A204.1 (cell line): Measurements from ENCODE around the gene RNF217.
"Not testable (repeated sequence)": the region's sequence is repeated elsewhere in the genome, so short reads cannot be mapped to it uniquely, and the experiment has no call there.

Source experiments
- FAIRE-seq: peaks from 2 replicates; lab custom pipeline; 2012; peaks lifted over from hg19 to GRCh38; lab: Jason Lieb, UNC

The RNF217 gene

DNA sequence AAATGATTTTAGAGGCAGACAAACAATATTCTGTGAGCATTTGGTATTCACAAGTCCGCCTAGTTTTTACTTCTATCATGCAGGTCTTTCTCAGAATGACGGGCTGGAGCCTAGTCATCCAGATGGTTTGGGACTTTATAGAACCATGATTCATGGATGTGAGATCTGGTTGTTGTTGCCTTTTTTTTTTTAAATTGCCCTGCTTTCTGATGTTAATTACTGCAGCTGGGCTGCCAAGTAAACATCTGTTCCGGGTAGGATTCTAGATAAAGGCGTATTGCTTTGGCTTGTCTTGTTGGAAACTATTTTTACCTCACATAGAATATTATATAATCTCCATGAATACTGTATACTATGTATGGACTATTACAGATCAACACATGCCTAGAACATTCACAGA, 58.1 kb downstream of the RNF217 start:
- no peak for FAIRE-seq

DNA sequence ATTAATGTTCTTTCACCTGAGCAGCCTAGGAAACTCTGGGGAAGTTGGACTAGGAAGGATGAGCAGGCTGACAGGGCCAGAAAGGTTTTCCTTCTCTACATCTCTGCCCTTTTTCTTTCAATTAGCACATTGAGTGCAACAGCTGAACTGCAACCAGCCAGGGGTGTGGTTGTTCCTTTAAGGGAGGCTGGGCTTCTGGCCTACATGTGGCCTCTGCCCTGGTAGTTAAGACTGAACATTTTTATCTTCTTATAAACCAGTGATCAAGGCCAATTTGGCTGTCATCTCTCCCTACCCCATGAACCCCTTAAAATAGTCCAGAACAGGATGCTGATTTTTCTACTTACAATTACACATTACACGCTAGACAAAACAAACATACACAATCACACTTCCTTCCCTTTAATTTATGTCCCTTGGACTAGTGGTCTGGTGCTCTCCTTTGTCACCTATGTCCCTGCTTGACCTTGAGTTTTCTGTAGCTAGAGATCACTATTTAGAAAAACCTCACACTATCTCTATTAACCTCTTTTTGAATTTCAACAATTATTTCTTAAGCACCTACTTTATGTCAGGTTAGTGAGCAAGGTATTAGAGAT, 60.3 kb downstream of the RNF217 start:
- FAIRE-seq: no peak

DNA sequence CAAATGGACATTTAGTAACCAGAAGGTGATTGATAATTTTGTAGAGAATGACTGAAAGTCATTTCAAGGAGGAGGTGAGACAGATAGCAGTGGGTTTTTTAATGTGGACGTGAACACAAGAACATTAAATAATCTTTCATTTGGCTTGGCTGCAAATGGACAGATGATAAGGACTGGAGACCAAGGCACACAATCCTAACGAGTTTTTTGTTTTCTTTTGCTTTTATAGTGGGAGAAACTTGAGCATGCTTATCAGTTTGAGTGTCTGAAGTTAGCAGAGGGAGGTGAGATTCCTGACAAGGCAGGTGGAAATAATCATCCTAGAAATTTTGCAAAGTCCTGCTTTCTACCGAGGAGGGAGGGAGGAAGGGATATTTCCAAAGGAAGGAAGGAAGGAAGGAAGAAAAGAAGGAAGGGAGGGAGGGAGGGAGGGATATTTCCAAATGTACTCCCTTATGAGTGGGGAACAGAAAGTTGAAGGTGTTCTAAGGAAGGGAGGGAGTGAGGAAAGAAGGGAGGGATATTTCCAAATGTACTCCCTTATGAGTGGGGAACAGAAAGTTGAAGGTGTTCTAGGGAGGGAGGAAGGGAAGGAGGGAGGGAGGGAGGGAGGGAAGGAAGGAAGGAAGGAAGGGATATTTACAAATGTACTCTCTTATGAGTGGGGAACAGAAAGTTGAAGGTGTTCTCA, 63.1 kb downstream of the RNF217 start:
- FAIRE-seq: no peak

DNA sequence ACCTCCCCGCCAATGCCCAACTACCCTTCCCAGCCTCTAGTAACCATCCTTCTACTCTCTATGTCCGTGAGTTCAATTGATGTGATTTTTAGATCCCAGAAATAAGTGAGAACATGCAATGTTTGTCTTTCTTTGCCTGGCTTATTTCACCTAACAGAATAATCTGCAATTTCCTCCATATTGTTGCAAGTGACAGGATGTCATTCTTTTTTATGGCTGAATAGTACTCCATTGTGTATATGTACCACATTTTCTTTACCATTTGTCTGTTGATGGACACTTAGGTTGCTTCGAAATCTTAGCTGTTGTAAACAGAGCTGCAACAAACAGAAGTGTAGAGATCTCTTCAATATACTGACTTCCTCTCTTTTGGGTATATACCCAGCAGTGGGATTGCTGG, 65.0 kb downstream of the RNF217 start:
- FAIRE-seq: no peak

DNA sequence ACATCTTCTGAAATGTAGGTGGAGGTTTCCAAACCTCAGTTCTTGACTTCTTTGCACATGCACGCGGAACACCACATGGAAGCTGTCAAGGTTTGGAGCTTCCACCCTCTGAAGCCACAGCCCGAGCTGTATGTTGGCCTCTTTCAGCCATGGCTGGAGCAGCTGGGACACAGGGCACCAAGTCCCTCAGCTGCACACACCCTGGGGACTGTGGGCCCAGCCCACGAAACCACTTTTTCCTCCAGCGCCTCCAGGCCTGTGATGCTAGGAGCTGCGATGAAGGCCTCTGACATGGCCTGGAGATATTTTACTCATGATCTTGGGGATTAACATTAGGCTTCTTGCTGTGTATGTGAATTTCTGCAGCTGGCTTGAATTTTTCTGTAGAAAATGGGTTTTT, 68.7 kb downstream of the RNF217 start:
- FAIRE-seq: no peak

DNA sequence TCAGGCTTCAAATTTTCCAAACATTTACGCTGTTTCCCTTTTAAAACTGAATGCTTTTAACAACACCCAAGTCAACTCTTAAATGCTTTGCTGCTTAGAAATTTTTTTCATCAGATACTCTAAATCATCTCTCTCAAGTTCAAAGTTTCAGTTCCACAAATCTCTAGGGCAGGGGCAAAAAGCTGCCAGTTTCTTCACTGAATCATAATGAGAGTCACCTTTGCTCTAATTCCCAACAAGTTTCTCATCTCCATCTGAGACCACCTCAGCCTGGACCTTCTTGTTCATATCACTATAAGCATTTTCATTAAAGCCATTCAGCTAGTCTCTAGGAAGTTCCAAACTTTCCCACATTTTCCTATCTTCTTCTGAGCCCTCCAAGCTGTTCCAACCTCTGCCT, 69.1 kb downstream of the RNF217 start:
- no peak for FAIRE-seq

DNA sequence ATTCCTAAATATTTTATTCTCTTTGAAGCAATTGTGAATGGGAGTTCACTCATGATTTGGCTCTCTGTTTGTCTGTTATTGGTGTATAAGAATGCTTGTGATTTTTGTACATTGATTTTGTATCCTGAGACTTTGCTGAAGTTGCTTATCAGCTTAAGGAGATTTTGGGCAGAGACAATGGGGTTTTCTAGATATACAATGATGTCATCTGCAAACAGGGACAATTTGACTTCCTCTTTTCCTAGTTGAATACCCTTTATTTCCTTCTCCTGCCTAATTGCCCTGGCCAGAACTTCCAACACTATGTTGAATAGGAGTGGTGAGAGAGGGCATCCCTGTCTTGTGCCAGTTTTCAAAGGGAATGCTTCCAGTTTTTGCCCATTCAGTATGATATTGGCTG, 72.7 kb downstream of the RNF217 start:
- not testable (repeated sequence) for FAIRE-seq

DNA sequence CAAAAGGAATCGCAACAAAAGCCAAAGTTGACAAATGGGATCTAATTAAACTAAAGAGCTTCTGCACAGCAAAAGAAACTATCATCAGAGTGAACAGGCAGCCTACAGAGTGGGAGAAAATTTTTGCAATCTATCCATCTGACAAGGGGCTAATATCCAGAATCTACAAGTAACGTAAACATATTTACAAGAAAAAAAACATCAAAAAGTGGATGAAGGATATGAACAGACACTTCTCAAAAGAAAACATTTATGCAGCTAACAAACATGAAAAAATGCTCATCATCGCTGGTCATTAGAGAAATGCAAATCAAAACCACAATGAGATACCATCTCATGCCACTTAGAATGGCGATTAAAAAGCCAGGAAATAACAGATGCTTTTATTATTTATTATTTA, 74.2 kb downstream of the RNF217 start:
- not testable (repeated sequence) for FAIRE-seq

DNA sequence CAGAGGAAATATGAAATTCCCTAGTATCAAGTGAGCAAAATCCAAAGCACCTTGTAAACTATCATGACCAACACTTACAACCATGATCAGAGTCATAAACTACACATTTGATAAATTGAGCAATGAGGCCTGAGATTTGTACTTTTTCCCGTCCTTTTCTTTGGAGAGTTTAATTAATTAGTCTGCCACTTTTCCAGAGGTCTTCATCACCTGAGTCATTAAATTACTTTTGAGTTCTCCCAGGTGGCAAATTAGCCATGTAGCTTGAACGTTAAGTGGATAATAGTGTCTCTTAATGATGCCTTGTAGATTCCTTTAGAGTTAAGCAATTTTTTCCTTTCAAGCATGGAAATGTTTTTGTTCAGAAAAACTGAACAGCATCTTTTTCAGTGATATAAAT, 75.6 kb downstream of the RNF217 start:
- no peak for FAIRE-seq

DNA sequence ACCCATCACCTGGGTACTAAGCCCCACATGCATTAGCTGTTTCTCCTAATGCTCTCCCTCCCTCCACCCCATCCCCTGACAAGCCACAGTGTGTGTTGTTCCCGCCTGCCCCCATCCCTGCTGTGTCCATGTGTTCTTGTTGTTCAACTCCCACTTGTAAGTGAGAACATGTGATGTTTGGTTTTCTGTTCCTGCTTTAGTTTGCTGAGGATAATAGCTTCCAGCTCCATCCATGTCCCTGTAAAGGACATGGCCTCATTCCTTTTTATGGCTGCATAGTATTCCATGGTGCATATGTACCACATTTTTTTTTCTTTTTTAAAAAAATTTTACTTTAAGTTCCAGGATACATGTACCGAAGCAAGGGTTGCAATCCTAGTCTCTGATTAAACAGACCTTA, 76.7 kb downstream of the RNF217 start:
- no peak for FAIRE-seq

DNA sequence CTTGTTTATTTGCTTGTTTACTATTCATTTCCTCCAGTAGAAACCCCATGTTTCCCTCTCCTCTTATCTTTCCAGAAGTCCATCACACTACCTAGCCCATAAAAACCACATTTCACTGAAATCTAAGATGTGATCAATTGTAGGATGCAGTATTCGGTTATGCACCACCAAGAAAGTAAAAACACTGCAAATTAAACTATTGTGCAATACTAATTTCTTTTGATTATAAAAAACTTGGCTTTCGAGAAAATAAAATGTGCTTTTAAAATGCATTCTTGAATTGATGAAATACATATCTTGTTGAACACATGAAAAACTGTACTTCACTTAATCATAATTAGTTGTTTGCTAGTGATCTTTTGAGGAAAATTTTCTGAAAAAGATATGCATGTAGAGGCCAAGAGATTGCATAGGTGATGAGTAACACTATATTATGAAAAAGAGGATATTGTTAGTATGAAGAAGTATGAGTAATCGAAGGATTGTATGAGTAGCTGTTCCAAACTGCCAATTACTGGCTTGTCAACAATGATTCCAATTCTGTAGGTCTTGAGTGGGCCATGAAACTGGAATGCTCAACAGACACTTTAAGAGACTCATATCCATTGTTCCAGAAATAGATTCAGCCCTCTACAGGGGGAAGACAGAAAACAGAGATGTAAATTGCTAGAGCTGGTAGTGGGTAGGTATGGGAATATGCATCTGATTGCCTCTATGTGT, 79.7 kb downstream of the RNF217 start:
- no peak for FAIRE-seq

DNA sequence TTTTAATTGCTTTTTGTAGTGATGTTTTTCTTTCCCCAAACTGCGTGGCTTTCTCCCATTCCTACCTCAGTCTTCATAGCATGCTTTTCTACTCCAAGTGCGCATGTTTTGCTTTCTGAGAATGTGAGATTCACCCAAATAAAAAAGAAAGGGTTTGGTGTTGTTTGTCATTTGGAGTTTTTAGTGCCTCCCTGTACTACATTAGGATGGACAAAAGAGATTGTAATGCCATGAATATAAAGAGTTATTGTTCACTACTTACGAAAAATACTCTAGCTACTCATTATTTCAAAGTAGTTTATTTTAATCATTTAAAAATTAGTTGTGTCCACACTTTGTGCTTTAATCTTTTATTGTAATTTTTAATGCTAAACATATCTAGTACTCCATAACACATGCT, 81.8 kb downstream of the RNF217 start:
- FAIRE-seq: no peak

DNA sequence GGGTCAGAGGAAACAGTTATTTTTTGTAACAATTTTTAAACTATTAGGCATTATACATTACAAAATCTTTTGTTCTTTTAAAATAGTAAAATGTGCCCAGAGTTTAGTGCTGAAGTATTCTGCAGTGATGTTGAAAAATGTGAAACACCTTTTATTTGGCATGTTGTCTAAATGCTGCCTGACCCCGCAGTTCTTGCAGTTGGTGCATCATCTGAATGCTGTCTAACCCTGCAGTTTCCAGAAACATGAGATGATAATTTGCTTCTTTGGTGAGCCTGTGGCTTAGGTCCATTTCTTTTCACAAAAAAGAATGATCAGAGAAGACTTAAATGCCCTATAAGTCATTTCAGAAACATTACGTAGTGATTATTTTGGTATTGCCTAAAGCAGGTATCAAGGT, 82.4 kb downstream of the RNF217 start:
- no peak for FAIRE-seq

DNA sequence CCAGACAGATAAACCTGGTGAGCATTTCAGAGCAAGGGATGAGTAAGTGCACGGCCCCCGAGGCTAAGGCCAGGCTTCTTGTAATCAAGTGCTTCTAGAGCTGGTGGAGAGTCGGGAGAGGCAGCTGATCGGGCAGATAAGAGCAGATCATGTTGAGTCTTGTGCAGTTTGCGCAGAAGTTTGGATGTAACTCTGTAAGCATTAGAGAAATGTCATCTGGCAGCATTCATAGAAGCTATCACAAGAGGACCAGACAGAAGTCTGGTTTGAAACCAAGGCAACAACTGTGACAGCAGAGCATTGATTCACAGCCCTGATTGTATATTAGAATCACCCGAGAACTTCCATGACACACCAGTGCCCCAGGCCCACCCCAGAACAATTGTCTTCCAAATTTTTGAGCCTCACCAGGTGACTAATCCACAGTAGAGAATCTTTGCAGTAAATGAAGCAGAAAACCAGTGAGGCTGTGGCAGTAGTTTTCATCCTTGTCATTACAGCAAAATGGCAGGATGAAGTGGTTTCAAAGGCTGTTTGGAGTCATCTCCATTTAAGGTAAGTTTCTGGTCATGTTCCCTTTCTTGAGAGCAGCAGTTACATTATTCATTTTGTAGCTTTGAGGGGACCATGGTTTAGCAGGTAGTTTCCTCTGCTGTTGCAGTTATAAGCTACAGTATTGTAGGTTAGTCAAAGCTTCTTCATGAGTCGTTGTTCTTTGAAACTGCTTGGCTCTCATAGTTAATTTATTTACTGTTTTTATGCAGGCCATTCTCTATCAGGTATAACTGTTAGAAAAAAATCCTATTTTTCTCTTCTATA, 84.1 kb downstream of the RNF217 start:
- no peak for FAIRE-seq

DNA sequence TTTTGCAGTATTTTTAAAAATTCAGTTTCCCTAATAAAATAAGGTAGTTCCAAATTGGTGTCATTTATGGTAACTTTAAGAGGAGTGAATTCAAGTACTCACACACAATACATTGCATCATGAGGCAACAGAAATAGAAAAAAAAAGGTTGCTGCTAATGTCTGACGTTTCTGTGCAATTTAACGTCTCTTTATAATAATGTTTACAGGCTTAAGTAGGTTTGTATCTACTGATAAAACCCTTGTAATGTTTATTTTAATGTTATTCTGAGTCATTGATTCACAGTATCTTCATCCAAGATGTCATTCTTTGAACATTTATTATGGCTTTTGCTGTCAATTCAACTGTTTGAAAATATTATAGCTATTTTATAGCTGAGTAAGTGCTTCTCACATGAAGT, 86.0 kb downstream of the RNF217 start:
- FAIRE-seq: no peak

DNA sequence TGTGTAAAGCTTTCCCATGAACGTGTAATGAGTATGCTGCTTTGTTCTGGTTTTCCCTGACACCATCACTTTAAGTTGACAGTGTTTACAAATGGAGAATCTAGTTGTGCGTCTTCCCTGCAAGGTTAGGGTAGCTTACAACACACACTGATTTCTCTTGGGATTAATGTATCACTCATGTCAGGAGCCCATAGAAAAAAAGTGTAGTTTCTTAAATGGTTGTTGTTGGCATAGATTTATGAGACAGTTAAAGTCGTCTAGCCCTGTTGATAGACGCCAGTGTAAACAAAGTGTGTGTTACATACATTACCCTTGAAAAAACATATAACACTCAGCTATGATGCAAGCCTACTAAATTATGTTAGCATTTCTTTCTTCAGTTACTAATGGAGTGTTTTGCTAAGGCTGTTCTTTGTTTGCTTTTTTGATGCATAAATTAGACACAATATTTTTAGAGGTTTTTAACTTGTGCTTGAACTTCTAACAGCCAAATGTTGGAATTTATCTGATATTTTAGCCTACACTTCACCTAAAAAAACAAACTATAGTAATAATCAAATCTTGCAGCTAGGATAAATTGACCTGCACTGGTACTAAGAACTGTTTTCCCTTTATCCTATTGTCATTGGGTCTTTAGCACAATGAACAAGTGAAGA, 88.6 kb downstream of the RNF217 start:
- FAIRE-seq: no peak

DNA sequence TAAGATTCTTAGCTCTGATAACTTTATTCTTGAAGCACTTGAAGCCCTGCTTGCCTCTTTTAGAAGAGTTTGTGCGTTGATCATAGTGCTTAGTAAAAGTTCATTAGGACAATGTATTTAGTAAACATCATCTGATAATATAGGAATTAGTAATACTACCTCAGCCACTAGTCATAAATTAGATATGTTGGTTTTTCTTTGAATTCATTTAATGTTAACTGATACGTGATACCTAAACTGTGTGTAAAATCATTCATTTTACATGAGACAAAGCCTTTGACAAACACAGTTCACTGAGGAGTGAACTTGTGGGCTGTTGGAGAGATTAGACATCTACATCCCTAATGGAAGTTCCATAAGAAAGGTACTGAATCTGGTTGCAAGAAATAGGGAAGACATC, 91.6 kb downstream of the RNF217 start:
- no peak for FAIRE-seq

DNA sequence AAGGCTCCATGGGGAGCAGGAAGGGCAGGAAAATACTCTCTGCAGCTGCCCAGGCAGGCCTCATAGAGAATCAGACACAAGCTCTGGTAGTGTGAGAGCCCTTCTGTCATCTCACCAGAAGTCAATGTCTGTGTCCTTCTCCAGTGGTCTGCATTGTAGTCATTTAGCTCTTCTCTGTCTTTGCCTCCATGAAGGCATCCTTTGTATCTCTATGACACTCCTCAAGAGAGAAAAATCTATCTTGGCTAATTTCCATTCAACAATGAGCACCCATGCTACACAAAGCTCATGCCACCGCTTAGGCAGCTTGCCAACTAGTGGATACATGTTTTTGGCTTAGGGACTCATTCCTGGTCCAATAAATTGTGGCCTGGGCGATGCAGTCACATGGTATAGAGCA, 92.1 kb downstream of the RNF217 start:
- no peak for FAIRE-seq

DNA sequence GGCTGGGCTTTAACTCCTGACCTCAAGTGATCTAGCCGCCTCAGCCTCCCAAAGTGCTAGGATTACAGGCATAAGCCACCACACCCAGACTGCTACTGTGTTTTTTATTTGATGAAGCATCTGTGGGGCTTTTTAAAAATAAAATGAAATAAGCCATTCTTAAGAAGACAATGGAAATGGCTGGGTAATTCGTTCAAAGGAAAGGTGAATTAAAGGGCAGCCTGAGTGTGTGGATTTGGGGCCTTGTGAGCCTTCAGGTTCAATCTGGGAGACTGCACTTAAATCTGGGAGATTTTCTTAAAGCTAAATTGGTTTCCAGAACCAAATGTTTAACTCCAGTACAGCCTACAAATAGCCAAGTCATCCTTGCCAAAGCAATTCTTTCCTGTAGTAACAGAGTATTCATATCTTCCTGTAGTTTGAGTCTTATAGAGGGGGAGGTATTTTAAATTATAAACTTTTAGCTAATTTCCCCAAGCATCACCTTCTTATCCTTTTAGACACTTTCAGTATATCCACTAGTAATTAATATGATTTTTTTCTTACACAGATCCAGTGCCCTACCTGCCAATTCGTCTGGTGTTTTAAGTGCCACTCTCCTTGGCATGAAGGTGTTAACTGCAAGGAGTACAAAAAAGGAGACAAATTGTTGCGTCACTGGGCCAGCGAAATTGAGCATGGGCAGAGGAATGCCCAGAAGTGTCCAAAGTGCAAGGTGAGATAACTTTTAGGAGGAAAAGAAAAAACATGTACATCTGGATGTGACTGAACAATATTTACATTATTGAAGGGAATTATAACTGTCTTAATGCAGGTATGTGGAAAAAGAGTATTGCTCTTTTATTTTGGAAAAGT, 95.4 kb downstream of the RNF217 start:
- FAIRE-seq: no peak

DNA sequence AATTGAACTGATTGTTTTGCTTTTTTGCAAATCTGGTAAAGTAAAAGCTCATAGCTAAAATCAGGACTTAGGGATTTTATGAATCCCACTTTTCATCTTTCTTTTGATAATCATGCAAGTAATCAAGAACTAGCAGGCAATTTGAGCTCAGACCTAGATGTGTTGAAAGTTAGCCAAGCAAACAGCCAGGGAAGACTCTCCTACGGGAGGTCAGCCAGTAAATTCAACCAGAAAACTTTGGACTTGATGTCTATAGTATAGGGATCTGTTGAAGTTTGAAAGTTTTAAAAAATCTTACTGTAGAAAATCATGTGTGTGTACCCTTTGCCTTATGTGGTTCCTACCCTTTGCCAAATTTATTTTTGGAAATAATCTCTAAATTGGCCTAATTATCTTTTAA, 96.3 kb downstream of the RNF217 start:
- no peak for FAIRE-seq

DNA sequence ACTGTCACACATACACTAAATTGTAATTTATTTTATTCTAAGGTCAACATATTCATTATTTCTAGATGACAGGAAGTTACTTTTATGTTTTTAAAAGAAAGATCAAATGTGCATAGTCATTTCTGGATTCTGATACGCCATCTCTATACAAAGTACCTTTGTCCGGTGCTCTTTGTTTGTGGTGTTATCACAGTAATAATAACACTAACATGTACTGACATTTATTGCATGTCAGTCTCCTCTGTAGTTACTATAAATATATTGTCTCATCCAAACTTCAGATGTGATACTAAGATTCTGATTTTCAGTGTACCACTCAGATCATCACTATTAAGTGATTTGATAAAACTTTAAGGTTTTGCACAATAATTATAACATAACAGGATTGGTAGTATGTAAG, 101.1 kb downstream of the RNF217 start:
- no peak for FAIRE-seq
